ENCODE data around the gene RBM5. TPM values are rescaled to one million over a fixed set of nuclear protein-coding genes. Genes with fewer than 3 reads are reported as not detected.

Gene RBM5
- polyA plus RNA-seq (2011; rRNA removed), result 92.1 and 123 TPM in 2 replicates
- 35.8 and 44.3 TPM in 2 replicates for polyA plus RNA-seq (2012; cell fraction: cytosol; rRNA removed)
- polyA plus RNA-seq (2012; cell fraction: nucleus; rRNA removed), result 89.1 and 137 TPM in 2 replicates
- 66.3 to 87.3 TPM (median 78.9 TPM) in 3 replicates for polyA plus RNA-seq (2017; fragmentation: RNase III; extraction: RNeasy Plus Mini Kit Qiagen cat#74134 plus additional on column Dnase treatment)
- polyA minus RNA-seq (2011; rRNA and poly(A)+ RNA removed), result 106 and 131 TPM in 2 replicates

- WGBS (ENCODE audit: missing lambda C conversion rate), result 2% methylated on average over 25 of the region's 61 CpGs
- no peak for FAIRE-seq
- H3K9me3 ChIP-seq, result no peaks in the 10 kb centered on the region
- peaks cover 8% of the 10 kb centered on the region; the same call in 2 of the 3 replicates for H3K4me1 ChIP-seq
- H3K27ac ChIP-seq, result peak within 1 kb of the TSS; percentile 93 to 99
- H3K4me3 ChIP-seq, result peak within 1 kb of the TSS; percentile 79
- peak within 1 kb of the TSS; percentile 78 for H3K4me2 ChIP-seq
- ChIA-PET POLR2A (interaction anchor here (0.6 to 0.8 kb wide), 3 partner anchors 8 to 61 kb away, joined by 3 to 4 read pairs (median 3); no protein-coding TSS in a partner anchor), CTCF (interaction anchor here (0.9 to 1.4 kb wide), 2 partner anchors 33 to 160 kb away, joined by 3 read pairs; partner anchors contain the start of gene MON1A)
- ATAC-seq, result peak; percentile 100
- DNase-seq (ENCODE audit: low read depth in 1 of 2, low spot score in 1 of 2), result peak; percentile 91 to 92
- no peak for TF ChIP-seq CBX8 (IDR thresholded peaks at IDR 0.05)
- peak; percentile 80 for TF ChIP-seq PHF8 (IDR thresholded peaks at IDR 0.05; ENCODE audit: borderline replicate concordance, low read depth)
- TF ChIP-seq POLR2AphosphoS2 (conservative IDR thresholded peaks at IDR 0.05; ENCODE audit: low read length), result no peak
- no peak for TF ChIP-seq REST (IDR thresholded peaks at IDR 0.05)
- no peak for TF ChIP-seq ZSCAN20 (CRISPR knock-in tag; IDR thresholded peaks at IDR 0.05)
- peak; percentile 70 for TF ChIP-seq POLR2A (IDR thresholded peaks at IDR 0.05; ENCODE audit: low read length)
- peak in 1 of 2 experiments; percentile 59; a peak in 2 of 5 replicates for TF ChIP-seq JUN (IDR thresholded peaks at IDR 0.05)
- no peak for TF ChIP-seq MAFK (IDR thresholded peaks at IDR 0.05; ENCODE audit: partially characterized antibody)
- TF ChIP-seq HEYL (CRISPR knock-in tag; IDR thresholded peaks at IDR 0.05), result no peak
Observed at GRCh38 chr3:50088725-50089608, at the start of gene RBM5. RBM5 (plus strand) TSS chr3:50088919; CDS start chr3:50090435, 1,516 bp downstream.

- Histone ChIP-seq H3K9me3 (no peaks in the 10 kb centered on the region), H3K4me3 (no peak overlapping the region), H3K4me1 (peaks cover 4% of the 10 kb centered on the region), H3K27ac (no peak overlapping the region), H3K4me2 (no peak overlapping the region)
- FAIRE-seq, result no peak
- 82% methylated on average over 1 of the region's 1 CpG for WGBS (ENCODE audit: missing lambda C conversion rate)
- no peak for ATAC-seq
- CTCF ChIA-PET, result no interaction called here
- DNase-seq (ENCODE audit: low read depth in 1 of 2, low spot score in 1 of 2), result no peak
- no peak for TF ChIP-seq MYC (IDR thresholded peaks at IDR 0.05; ENCODE audit: borderline replicate concordance, low read length)
- TF ChIP-seq E2F6 (IDR thresholded peaks at IDR 0.05; ENCODE audit: borderline replicate concordance, low read depth), result no peak
- no peak for TF ChIP-seq KDM1A (IDR thresholded peaks at IDR 0.05; ENCODE audit: low read depth)
- no peak for TF ChIP-seq JUN (IDR thresholded peaks at IDR 0.05)
- TF ChIP-seq TFCP2L1 (CRISPR knock-in tag; IDR thresholded peaks at IDR 0.05), result no peak
- no peak for TF ChIP-seq RAD21 (conservative IDR thresholded peaks at IDR 0.05 in 1 of 2, IDR thresholded peaks at IDR 0.05 in 1 of 2)
- no peak for TF ChIP-seq HES2 (IDR thresholded peaks at IDR 0.05)
- TF ChIP-seq TP53 (CRISPR knock-in tag; IDR thresholded peaks at IDR 0.05), result no peak
- no peak for TF ChIP-seq HOXB13 (CRISPR knock-in tag; IDR thresholded peaks at IDR 0.05; ENCODE audit: low read depth)
- TF ChIP-seq KDM5A (IDR thresholded peaks at IDR 0.05), result no peak
- TF ChIP-seq BHLHE40 (IDR thresholded peaks at IDR 0.05; ENCODE audit: low read depth, low read length), result no peak
- no peak for TF ChIP-seq ZC3H11A (IDR thresholded peaks at IDR 0.05)
- no peak for TF ChIP-seq HMGXB4 (CRISPR knock-in tag; IDR thresholded peaks at IDR 0.05; ENCODE audit: borderline replicate concordance)
- TF ChIP-seq SREBF2 (IDR thresholded peaks at IDR 0.05), result no peak
- TF ChIP-seq POLR2A (IDR thresholded peaks at IDR 0.05; ENCODE audit: low read length), result no peak
- TF ChIP-seq EP300 (IDR thresholded peaks at IDR 0.05), result no peak
- no peak for TF ChIP-seq RCOR1 (IDR thresholded peaks at IDR 0.05; ENCODE audit: low read depth, low read length)
- TF ChIP-seq CBX2 (IDR thresholded peaks at IDR 0.05; ENCODE audit: borderline replicate concordance, low read depth), result no peak
- no peak for TF ChIP-seq EHMT2 (IDR thresholded peaks at IDR 0.05; ENCODE audit: low read depth)
- no peak for TF ChIP-seq CTCF (IDR thresholded peaks at IDR 0.05)
- POLR2A ChIA-PET, result no interaction called here
Observed at GRCh38 chr3:50044976-50045375, 43.7 kb upstream of the RBM5 start.
